Spleen (tissue), 3 donors: ENCODE measurements around the gene TBL1X.

Experiments
- POLR2A ChIP-seq, 3 donors: fragments of 450-650 bp; IDR thresholded peaks; one replicate each; pipeline ENCODE4 v1.5.1; 2017; ENCODE audit warnings: antibody characterized with exemption in 3 of 3, mild to moderate bottlenecking in 1 of 3
- POLR2AphosphoS5 ChIP-seq, 3 donors: sonication (generic); formaldehyde crosslinking; IDR thresholded peaks; one replicate each; pipeline ENCODE4 v1.5.1; 2017; ENCODE audit warnings: antibody characterized with exemption in 3 of 3

DNA sequence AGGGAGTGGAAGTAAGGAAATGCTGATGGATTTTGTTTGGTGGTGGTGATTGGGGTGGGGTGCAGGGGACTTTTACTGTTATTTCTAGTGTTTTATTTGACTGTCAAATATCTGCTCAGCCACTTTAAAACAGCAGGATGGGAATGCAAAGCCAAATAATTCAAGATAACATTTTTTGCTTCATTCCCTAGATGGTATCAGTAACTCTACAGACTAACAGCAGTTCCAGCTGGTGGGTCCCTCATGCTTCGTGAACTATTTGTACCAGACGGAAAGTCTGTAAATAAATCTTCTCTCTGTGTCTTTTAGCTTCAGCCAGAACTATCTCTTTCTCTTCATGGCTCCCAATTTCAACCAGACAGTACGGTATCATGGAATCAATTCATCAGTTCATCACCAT, 273.3 kb downstream of the TBL1X start:
- TF ChIP-seq POLR2A (IDR thresholded peaks at IDR 0.05) (no peak), POLR2AphosphoS5 (IDR thresholded peaks at IDR 0.05) (no peak)
